ENCODE results near the gene FHOD3. TPM values are rescaled to one million over a fixed set of nuclear protein-coding genes. Genes with fewer than 3 reads are reported as not detected.

FHOD3 gene
- total RNA-seq, 4 donors from 2014 or later, result 3.5 to 40.0 (median 14.5) TPM

DNA sequence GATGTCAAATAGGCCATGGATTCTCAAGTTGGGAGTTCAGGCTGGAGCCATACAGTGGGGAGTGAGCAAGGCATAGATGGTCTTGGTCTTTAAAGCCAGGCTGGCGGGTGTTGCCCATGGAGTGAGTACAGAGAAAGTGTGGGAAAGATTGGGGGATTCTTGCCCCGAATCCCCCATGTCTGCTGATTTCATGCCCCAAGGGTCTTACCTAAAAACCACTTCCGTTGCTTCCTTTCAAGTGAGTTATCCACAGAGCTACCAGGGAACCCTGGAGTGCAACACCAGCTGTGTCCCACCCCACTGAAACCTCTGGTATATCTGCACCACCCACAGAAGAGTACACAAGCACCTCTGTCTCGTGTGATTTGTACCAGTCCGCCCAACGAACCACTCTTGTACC, 31.4 kb downstream of the FHOD3 start:
- H3K9me3 ChIP-seq, result no peaks in the 10 kb centered on the region
- peaks cover 0 to 19% (median 13%) of the 10 kb centered on the region in 4 donors for H3K4me1 ChIP-seq
- intact Hi-C loops (cut with DNase I; ENCODE audit: low total_unique reads), result no loop called here
- in situ Hi-C loops (cut with MboI; ENCODE audit: low pct_ligation_motif_present in 1 of 4, low pct_unique_long_range_greater_than_20kb in 1 of 4, low sequenced_read_pairs in 3 of 4), result no loop called here
- no peak for DNase-seq
- no peak overlapping the region for H3K27ac ChIP-seq
- no peak overlapping the region for H3K4me3 ChIP-seq
- WGBS, 2 donors (ENCODE audit: low coverage in 1 of 2), result 82 to 90% methylated on average over 2 to 6 of the region's 6 CpGs
- no peaks in the 10 kb centered on the region for H3K27me3 ChIP-seq
- TF ChIP-seq POLR2A (IDR thresholded peaks at IDR 0.05), result no peak
- TF ChIP-seq POLR2AphosphoS5 (IDR thresholded peaks at IDR 0.05), result no peak
- no peak for TF ChIP-seq EP300 (IDR thresholded peaks at IDR 0.05; ENCODE audit: low read depth)
- TF ChIP-seq CTCF (IDR thresholded peaks at IDR 0.05), result no peak
- H3K36me3 ChIP-seq, result no peaks in the 10 kb centered on the region

DNA sequence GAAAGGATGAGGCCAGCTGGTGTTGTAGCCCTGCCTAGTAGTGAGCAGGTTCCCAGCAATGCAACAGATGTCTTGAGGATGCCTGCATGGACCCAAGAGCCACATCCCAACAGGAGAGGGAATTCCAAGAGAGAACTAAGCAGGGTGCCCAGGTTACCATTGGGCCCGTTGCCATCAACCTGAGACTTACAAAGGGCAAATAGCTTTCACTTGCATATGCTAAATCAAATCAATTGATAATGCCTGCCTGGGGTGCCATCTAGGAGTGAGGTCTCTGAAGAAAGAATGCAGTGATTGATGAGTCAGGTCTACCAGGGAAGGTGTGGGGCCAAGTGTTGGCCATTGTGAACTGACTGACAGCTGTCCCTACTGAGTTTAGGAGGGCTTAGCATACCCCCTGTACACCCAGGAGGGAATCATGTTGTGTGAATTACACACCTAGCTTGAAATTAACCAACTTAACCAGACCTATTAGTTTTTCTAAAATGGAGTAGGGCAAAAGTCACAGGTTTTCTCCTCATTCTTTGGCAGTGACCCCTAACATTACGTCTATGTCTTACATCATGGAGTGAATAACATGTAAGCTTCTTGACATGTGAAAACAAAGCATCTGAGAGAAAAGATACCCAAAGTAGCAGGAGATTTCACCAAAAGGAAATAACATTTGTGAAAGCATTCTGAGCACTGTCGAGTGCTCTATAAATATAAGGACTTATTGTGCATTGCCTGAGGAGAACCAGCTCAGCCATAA, 32.3 kb downstream of the FHOD3 start:
- Histone ChIP-seq H3K9me3 (no peaks in the 10 kb centered on the region), H3K27me3 (no peaks in the 10 kb centered on the region), H3K27ac (no peak overlapping the region), H3K36me3 (no peaks in the 10 kb centered on the region), H3K4me1 (peaks cover 0 to 19% (median 14%) of the 10 kb centered on the region in 4 donors), H3K4me3 (no peak overlapping the region)
- TF ChIP-seq CTCF (IDR thresholded peaks at IDR 0.05) (no peak), POLR2AphosphoS5 (IDR thresholded peaks at IDR 0.05) (no peak), EP300 (IDR thresholded peaks at IDR 0.05; ENCODE audit: low read depth) (no peak), POLR2A (IDR thresholded peaks at IDR 0.05) (no peak)
- WGBS, 2 donors (ENCODE audit: low coverage in 1 of 2), result 68 to 75% methylated on average over 2 to 3 of the region's 3 CpGs
- intact Hi-C loops (cut with DNase I; ENCODE audit: low total_unique reads), result no loop called here
- in situ Hi-C loops (cut with MboI; ENCODE audit: low pct_ligation_motif_present in 1 of 4, low pct_unique_long_range_greater_than_20kb in 1 of 4, low sequenced_read_pairs in 3 of 4), result no loop called here
- DNase-seq, result no peak

DNA sequence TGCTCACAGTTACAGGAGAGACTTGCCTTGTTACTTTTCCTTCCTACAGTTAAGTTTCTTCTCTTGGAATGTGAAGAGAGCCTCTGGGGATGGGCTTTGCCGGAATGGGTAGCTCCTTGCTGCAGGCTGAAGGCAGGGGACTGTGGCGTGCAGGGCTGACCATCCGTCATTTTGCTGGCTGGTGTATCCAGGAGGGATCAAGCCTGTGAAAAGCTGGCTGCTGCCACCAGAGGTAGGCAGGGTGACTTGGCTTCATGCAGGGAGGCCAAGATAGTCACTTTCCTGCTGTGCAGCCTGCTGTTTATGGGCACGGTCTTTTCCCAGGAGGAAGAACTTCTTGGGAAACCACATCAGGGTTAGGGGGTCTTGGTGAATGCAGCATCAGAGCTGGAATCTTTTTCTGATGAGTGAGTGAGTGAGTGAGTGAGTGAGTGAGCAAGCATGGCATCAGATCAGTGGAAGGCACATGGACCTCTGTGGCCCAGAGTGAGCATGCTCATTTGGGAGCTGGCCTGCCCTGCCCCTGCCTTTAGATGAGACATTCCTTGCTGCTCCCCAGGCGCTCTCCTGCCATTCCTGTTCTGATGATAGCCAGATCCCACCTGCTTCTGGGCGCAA, 33.0 kb downstream of the FHOD3 start:
- no peak for TF ChIP-seq POLR2A (IDR thresholded peaks at IDR 0.05)
- TF ChIP-seq CTCF (IDR thresholded peaks at IDR 0.05), result no peak
- no peak for TF ChIP-seq POLR2AphosphoS5 (IDR thresholded peaks at IDR 0.05)
- TF ChIP-seq EP300 (IDR thresholded peaks at IDR 0.05; ENCODE audit: low read depth), result no peak
- Histone ChIP-seq H3K9me3 (no peaks in the 10 kb centered on the region), H3K27ac (no peak overlapping the region), H3K4me3 (no peak overlapping the region), H3K4me1 (peaks cover 0 to 19% (median 14%) of the 10 kb centered on the region in 4 donors), H3K27me3 (no peaks in the 10 kb centered on the region), H3K36me3 (no peaks in the 10 kb centered on the region)
- intact Hi-C loops (cut with DNase I; ENCODE audit: low total_unique reads), result no loop called here
- in situ Hi-C loops (cut with MboI; ENCODE audit: low pct_ligation_motif_present in 1 of 4, low pct_unique_long_range_greater_than_20kb in 1 of 4, low sequenced_read_pairs in 3 of 4), result no loop called here
- DNase-seq, result no peak
- WGBS, 2 donors (ENCODE audit: low coverage in 1 of 2), result 67 to 78% methylated on average over 2 to 6 of the region's 6 CpGs

DNA sequence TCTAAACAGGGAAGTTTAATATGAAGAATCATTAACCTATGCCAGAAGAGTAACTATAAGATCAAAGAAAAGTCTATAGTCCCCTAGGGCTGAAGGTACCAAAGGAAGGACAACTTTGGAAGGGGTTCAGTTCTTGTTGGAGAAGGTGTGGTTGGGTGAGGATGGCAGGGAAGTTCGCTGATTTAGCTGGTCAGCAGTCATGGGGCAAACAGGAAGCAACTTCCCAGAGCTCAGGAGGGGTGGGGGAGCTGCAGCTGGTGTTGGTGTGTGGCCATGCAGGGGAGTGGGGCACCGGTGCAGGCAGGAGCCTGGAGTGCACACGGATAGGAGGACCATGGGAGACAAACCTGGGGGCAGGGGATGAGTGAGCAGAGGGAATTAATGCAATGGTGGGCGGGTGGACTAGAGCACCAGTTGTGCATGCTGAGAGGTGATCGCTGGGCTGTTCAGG, 34.0 kb downstream of the FHOD3 start:
- TF ChIP-seq CTCF (IDR thresholded peaks at IDR 0.05) (no peak), POLR2AphosphoS5 (IDR thresholded peaks at IDR 0.05) (no peak), POLR2A (IDR thresholded peaks at IDR 0.05) (no peak), EP300 (IDR thresholded peaks at IDR 0.05; ENCODE audit: low read depth) (no peak)
- H3K36me3 ChIP-seq, result no peaks in the 10 kb centered on the region
- H3K27me3 ChIP-seq, result no peaks in the 10 kb centered on the region
- in situ Hi-C loops (cut with MboI; ENCODE audit: low pct_ligation_motif_present in 1 of 4, low pct_unique_long_range_greater_than_20kb in 1 of 4, low sequenced_read_pairs in 3 of 4) (no loop called here), intact Hi-C loops (cut with DNase I; ENCODE audit: low total_unique reads) (no loop called here)
- peak; percentile 23 for DNase-seq
- WGBS, 2 donors (ENCODE audit: low coverage in 1 of 2), result 25 to 41% methylated on average over 3 to 5 of the region's 5 CpGs
- peaks cover 0 to 19% (median 14%) of the 10 kb centered on the region in 4 donors for H3K4me1 ChIP-seq
- peak overlapping the region in 2 of 4 donors; percentile 1 to 48 for H3K27ac ChIP-seq
- no peaks in the 10 kb centered on the region for H3K9me3 ChIP-seq
- H3K4me3 ChIP-seq, result no peak overlapping the region
